NT2/D1 (cell line): ENCODE measurements around the gene OR2T1.
"Not testable (repeated sequence)": the region's sequence is repeated elsewhere in the genome, so short reads cannot be mapped to it uniquely, and the experiment has no call there.

Experiments used
- SUZ12 ChIP-seq: IDR thresholded peaks from 2 replicates; pipeline ENCODE4 v1.6.1; 2011; ENCODE audit not compliant: insufficient read length, insufficient read depth; ENCODE audit errors: extremely low read depth
- YY1 ChIP-seq: IDR thresholded peaks from 2 replicates; pipeline ENCODE4 v1.6.1; 2011; ENCODE audit not compliant: insufficient read length, insufficient read depth

GRCh38 chr1:248431683-248432082, 28.8 kb downstream of the OR2T1 start:
- not testable (repeated sequence) for TF ChIP-seq YY1, SUZ12
